ENCODE results near the gene GALNT11.
"Not testable (repeated sequence)": the region's sequence is repeated elsewhere in the genome, so short reads cannot be mapped to it uniquely, and the experiment has no call there.

GALNT11 gene

DNA sequence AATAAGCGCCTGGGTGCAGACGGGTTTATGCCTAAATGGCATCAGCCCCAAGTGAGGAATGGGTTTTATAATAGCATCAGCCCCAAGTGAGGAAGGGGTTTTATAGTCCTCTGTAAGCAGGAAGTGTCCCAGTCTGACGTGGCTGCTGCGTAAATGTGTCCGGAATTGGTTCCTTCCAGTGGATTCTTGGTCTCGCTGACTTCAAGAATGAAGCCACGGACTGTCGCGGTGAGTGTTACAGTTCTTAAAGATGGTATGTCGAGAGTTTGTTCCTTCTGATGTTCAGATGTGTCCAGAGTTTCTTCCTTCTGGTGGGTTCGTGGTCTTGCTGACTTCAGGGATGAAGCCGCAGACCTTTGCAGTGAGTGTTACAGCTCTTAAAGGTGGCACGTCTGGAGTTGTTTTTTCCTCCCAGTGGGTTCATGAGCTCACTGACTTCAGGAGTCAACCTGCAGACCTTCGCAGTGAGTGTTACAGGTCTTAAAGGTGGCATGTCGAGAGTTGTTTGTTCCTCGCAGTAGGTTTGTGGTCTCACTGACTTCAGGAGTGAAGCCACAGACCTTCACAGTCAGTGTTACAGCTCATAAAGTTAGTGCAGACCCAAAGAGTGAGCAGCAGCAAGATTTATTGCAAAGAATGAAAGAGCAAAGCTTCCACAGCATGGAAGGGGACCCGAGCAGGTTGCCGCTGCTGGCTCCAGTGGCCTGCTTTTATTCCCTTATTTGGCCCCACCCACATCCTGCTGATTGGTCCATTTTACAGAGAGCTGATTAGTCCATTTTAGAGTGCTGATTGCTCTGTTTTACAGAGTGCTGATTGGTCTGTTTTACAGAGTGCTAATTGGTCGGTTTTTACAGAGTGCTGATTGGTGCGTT, 2.3 kb downstream of the GALNT11 start:
- DNase-seq: peak; percentile 46

DNA sequence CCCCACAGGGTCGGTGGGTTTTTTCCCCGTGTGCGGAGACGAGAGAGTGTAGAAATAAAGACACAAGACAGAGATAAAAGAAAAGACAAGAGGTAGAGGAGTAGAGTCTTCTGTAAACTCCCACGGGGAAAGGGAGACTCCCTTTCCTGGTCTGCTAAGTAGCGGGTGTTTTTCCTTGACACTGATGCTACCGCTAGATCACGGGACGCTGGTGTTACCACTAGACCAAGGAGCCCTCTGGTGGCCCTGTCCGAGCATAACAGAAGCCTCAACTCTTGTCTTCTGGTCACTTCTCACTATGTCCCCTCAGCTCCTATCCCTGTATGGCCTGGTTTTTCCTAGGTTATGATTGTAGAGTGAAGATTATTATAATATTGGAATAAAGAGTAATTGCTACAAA, 4.6 kb downstream of the GALNT11 start:
- DNase-seq: not testable (repeated sequence)

DNA sequence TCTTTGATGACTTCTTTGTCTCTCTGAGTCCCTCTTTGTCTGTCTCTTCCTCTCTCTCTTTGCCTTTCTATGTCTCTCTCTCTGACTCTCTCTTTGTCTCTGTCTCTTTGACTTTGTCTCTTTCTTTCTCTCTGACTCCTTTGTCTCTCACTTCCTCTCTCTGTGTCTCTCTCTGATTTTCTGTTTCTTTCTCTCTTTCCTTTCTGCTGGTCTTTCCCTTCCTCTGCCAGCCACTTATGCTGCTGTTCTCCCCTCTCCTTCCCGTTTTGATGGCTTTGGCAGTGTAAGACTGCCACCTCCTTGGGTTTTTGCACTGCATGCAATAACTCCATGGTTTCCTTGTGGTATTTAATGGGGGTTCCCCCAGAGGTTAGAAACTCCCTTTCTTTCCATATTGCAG, 5.2 kb downstream of the GALNT11 start:
- not testable (repeated sequence) for DNase-seq

DNA sequence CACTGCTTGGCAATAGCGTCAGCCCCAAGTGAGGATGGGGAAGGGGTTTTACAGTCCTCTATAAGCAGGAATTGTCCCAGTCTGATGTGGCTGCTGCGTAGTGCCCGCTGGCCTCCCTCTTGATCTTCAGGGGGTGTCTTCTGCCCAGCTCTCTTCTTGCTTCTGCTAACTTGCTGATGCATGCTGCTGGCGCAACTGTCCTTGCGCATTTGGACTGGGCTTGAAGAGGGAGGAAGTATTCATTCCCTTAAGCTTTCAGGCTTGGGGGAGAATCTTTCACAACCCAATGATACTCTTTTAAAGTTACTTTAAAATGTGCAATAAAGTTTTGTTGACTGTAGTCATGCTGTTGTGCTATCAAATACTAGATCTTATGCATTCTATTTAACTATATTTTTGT, 10.3 kb downstream of the GALNT11 start:
- no peak for DNase-seq

DNA sequence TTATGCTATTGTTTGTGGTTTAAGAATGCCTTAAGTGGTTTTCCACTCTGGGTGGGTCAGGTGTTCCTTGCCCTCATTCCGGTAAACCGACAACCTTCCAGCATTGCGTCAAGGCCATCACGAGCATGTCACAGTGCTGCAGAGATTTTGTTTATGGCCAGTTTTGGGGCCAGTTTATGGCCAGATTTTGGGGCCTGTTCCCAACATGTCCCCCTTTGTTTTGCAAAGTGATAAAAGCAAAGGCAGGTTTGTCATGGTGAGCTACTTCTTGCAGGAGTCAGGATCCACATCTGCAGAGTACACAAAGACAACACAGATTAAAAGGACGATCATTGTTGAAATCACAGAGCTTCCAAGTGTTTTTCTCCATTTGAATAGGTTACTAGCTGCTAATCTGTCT, 12.9 kb downstream of the GALNT11 start:
- DNase-seq: not testable (repeated sequence)

DNA sequence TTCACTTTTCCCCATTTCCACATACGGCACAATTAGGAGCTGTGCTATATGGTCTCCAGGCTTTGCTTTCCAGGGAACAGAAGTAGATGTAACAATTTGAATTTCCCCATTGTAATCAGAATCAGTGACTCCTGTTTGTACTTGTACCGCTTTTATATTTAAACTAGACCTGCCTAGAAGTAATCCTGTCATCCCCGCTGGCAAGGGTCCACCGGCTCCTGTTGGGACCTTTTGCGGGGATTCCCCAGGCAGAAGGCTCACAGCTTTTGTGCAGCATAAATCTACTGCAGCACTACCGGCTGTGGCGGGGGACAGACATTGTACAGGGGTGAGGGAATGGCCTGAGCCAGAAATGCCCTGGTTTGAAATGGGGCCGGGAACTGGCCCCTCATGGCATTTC, 17.6 kb downstream of the GALNT11 start:
- DNase-seq: not testable (repeated sequence)

DNA sequence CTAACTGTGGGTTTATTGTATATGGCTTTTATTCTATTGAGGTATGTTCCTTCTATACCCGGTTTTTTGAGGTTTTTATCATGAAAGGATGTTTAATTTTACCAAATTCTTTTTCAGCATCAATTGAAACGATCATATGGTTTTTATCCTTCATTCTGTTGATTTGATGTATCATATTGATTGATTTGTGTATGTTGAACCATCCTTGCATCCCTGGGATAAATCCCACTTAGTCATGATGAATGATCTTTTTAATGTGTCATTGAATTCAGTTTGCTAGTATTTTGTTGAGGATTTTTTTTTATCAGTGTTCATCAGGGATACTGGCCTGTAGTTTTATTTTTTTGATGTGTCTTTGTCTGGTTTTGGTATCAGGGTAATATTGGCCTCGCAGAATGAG, 19.4 kb downstream of the GALNT11 start:
- not testable (repeated sequence) for DNase-seq

DNA sequence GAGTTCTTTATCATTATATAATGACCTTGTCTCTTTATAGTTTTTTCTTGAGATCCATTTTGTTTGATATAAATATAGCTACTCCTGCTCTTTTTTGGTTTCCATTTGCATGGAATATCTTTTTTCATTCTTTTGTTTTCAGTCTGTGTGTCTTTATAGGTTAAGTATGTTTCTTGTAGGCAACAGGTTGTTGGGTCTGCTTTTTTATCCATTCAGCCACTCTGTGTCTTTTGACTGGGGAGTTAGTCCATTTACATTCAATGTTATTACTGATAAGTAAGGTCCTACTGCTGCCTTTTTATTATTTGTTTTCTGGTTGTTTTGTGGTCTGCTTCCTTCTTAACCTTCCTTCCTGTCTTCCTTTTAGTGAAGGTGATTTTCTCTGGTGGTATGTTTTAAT, 21.1 kb downstream of the GALNT11 start:
- no peak for DNase-seq

DNA sequence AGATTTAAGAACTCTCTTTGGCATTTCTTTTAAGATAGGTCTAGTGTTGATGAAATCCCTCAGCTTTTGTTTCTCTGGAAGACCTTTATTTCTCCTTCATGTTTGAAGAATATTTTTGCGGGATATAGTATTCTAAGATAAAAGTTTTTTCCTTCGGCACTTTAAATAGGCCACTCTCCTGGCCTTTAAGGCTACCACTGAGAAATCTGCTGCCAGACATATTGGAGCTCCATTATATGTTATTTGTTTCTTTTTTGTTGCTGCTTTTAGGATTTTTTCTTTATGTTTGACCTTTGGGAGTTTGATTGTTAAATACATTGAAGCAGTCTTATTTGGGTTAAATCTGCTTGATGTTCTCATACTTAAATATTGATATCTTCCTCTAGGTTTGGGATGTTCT, 22.6 kb downstream of the GALNT11 start:
- no peak for DNase-seq

DNA sequence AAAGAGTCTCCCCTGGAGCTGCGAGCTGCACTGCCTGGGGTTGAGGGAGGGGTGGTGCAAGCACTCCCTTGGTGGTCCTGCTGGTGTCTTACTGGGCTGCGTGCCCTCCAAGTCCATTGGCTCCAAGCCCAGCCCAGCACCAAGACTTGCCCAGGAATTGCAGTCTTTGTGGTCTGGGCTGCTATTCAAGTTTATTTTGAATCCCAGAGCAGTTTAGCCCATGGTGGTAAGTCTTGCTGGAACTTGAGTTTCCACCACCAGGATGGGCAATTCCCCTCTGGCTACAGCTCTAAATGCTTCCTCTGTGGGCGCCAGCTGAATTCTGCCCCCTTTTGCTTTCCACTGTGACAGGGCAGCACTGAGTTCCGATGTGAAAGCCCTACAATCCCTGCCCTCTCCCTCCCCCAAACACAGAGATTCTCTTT, 25.1 kb downstream of the GALNT11 start:
- DNase-seq: no peak

DNA sequence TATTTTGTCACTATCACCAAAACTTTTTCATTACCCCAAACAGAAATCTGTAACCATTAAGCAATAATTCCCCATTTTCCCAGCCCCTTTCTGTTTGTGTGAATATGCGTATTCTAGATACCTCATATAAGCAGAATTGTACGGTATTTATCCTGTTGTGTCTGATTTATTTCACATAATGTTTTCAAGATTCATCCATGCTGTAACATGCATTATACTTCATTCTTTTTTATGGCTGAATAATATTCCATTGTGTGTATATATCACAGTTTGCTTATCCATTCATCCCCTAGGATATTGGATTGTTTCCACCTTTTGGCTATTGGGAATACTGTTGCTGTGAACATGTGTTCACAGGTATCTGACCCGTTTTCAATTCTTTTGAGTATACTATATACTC, 26.5 kb downstream of the GALNT11 start:
- DNase-seq: no peak

DNA sequence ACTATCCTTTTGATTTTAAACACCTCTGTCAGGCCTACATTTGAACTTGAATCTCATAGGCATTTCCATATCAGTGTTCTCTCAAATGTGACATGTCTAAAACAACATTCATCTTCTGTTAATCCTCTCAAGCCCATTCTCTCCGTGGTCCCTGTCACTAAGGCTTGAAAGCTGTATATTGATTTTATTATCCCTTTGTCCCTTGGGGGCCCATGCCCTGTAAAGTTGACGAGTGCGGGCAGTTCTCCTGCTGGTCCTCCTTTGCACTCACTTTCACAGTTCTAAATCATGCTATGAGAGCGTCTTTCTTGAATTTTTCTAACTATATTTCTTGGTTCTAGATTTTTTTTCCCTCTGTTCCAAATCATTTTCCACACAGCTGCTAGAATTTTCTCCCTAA, 27.3 kb downstream of the GALNT11 start:
- no peak for DNase-seq

DNA sequence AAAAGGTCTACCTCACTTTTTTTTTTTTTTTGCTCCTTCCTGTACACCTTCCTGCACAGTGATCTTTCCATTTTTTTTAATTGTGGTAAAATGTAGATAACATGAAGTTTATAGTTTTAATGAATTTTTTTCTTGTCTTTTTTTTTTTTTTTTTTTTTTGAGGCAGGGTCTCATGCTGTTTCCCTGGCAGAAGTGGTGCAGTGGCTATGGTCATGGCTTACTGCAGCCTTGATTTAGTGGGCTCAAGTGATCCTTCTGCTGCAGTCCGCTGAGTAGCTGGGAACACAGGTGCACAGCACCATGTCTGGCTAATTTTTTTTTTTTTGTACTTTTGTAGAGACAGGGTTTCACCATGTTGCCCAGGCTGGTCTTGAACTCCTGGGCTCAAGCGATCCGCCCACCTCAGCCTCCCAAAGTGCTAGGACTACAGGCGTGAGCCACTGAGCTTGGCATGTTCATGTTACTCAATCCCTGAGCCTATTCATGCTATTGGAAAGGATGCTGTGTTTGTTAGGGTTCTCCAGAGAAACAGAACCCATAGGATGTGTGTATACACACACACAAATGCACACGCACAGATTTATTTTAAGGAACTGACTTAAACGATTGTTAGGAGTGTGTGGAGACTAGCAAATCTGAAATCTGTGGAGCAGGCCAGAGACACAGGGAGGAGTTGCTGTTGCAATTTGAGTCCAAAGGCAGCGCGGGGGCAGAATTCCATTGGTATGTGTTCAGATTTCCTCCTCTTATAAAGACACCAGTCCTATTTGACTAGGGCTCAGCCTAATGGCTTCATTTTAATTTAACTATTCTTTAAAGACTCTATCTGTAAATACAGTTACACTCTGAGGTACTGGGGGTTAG, 29.1 kb downstream of the GALNT11 start:
- DNase-seq: no peak

DNA sequence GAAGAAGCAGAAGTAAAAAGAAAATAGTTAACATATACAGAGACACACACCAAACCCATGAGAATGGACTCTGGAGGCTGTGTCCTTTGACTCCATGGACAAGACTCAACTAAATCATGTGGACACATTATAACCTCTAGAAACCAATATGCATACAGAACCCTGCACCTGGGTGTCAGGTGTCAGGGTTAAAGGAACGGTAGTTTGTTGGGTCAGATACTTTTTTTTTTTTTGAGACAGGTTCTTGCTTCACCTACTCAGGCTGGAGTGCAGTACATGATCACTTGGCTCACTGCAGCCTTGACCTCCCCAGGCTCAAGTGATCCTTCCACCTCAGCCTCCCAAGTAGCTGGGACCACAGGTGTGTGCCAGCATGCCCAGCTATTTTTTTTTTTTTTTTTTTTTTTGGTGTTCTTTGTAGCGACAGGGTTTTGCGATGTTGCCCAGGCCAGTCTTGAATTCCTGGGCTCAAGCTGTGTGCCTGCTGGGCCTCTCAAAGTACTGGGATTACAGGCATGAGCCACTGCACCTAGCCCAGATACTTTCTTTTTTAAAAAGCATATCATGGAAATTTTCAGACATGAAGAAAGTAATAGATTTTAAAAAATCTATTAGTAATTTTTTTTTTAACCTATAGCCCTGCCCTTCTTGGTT, 31.3 kb downstream of the GALNT11 start:
- DNase-seq: no peak

DNA sequence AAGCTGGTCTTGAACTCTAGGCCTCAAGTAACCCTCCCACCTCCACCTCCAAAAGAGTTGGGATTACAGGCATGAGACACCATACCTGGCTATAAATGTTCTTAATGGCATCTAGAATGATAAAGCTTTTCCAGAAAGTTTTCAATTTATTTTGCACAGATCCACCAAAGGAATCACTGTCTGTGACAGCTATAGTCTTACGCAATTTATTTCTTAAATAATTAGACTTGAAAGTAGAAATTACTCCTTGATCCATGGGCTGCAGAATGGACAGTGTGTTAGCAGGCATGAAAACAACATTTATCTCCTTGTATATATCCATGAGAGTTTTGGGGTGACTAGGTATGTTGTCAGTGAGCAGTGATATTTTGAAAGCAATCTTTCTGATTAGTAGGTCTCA, 33.8 kb downstream of the GALNT11 start:
- no peak for DNase-seq

DNA sequence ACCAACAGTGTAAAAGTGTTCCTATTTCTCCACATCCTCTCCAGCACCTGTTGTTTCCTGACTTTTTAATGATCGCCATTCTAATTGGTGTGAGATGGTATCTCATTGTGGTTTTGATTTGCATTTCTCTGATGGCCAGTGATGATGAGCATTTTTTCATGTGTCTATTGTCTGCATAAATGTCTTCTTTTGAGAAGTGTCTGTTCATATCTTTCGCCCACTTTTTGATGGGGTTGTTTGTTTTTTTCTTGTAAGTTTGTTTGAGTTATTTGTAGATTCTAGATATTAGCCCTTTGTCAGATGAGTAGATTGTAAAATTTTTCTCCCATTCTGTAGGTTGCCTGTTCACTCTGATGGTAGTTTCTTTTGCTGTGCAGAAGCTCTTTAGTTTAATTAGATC, 35.6 kb downstream of the GALNT11 start:
- DNase-seq: not testable (repeated sequence)

DNA sequence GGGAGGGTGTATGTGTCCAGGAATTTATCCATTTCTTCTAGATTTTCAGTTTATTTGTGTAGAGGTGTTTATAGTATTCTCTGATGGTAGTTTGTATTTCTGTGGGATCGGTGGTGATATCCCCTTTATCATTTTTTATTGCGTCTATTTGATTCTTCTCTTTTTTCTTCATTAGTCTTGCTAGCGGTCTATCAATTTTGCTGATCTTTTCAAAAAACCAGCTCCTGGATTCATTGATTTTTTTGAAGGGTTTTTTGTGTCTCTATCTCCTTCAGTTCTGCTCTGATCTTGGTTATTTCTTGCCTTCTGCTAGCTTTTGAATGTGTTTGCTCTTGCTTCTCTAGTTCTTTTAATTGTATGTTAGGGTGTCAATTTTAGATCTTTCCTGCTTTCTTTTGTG, 37.7 kb downstream of the GALNT11 start:
- not testable (repeated sequence) for DNase-seq

DNA sequence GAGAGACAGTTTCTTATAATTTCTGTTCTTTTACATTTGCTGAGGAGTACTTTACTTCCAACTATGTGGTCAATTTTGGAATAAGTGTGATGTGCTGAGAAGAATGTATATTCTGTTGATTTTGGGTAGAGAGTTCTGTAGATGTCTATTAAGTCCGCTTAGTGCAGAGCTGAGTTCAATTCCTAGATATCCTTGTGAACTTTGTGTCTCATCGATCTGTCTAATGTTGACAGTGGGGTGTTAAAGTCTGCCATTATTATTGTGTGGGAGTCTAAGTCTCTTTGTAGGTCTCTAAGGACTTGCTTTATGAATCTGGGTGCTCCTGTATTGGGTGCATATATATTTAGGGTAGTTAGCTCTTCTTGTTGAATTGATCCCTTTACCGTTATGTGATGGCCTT, 38.3 kb downstream of the GALNT11 start:
- DNase-seq: not testable (repeated sequence)

DNA sequence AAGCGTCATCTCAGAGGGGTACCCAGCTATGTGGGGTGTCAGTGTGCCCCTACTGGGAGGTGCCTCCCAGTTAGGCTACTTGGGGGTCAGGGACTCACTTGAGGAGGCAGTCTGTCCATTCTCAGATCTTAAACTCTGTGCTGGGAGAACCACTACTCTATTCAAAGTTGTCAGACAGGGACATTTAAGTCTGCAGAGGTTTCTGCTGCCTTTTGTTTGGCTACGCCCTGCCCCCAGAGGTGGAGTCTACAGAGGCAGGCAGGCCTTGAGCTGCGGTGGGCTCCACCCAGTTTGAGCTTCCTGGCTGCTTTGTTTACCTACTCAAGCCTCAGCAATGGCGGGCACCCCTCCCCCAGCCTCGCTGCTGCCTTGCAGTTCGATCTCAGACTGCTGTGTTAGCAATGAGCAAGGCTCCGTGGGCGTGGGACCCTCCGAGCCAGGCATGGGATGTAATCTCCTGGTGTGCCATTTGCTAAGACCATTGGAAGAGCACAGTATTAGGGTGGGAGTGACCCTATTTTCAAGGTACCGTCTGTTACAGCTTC, 40.4 kb downstream of the GALNT11 start:
- DNase-seq: not testable (repeated sequence)

DNA sequence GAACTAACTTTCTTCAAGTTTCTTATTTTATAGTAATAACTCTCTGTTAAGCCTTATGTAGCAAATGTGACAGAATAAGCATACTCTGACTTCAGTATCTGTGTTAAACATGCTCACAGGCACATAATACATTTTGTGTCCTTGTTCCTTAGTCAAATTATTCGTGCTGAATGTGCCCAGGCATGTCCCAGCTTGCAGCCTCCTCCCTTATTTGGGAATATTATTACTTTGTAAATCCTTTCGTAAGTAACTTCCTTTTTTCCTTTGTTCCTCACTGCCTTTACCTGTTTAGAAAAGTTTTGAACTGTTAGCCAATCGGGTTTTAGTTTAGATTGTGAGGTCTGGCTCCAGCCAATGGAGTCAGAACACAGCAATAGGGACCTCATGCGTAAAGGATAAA, 46.9 kb downstream of the GALNT11 start:
- no peak for DNase-seq

DNA sequence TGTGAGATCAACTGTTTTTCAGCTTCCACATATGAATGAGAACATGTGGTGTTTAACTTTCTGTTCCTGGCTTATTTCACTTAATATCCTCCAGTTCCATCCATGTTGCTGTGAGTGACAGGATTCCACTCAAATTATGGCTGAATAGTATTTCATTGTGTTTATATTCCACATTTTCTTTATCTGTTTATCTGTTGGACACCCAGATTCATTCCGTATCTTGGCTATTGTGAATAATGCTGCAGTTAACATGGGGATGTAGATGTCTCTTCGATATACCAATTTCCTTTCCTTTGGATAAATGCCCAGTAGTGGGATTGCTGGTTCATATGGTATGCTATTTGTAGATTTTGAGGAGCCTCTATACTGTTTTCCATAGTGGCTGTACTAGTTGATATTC, 47.9 kb downstream of the GALNT11 start:
- DNase-seq: no peak

DNA sequence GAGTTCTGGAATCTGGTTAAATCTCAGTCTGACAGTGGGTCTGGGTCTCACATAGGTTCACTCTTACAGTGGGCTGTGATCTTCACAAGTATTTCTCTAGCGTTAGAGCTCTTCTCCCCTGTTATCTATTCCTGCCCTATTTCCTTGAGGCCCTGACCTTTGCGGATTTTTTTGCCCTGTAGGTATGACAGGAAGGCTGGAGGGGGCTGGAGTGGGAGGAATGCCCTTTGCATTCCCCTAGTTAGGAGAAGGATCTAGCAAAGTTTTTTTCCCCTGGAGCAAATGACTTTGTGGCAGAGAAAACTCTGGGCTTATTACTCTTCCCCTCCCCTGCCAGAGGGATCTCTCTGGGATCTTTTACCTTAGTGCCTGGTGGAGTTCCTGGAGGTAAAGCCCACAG, 49.2 kb downstream of the GALNT11 start:
- no peak for DNase-seq

DNA sequence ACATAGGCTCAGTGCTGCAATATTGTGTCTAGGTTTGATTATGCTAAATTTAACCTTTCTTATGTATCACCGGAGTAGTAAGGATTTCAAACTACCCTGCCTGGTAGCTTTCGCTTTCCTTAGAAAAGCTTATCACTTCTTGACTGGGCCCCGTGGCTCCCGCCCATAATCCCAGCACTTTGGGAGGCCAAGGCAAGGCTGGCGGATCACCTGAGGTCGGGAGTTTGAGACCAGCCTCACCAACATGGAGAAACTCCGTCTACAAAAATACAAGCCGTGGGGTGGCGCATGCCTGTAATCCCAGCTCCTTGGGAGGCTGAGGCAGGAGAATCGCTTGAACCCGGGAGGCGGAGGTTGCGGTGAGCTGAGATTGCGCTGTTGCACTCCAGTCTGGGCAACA, 49.9 kb downstream of the GALNT11 start:
- DNase-seq: not testable (repeated sequence)

Data from stimulated activated CD8-positive, alpha-beta memory T cell treated with anti-CD3 and anti-CD28 coated beads, Interleukin-4, amount 100 ng/mL, for 48 hours (primary cell).